ENCODE data around the gene ADGRA1. TPM values are rescaled to one million over a fixed set of nuclear protein-coding genes. Genes with fewer than 3 reads are reported as not detected.

The ADGRA1 gene
- total and polyA plus RNA-seq, 2 experiments from 2014 or later, result not detected

DNA sequence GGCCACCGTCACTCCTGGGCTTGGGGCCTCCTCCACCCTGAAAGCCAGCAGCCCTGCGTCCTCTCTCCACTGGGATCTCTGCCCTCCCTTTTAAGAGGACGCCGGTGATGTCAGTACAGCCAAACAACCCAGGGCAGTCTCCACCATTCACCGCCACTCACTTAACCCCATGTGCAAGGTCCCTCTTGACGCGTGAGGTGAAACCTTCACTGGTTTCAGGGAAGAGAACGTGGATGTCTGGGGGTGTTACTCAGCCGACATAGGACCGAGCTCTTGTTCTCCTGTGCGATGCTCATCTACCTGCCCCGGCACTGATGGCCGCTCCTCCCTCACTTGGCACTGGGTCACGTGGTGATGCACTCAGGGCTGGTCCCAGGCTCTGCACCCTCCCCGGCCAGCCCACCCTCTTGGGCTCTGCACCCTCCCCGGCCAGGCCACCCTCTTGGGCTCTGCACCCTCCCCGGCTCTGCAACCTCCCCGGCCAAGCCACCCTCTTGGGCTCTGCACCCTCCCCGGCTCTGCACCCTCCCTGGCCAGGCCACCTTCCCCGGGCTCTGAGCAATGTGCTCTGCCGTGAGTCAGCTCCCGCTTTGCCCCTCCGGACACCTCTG lies 36.1 kb downstream of the ADGRA1 start:
- no peak for DNase-seq
- in situ Hi-C loops (cut with MboI), result no loop called here

DNA sequence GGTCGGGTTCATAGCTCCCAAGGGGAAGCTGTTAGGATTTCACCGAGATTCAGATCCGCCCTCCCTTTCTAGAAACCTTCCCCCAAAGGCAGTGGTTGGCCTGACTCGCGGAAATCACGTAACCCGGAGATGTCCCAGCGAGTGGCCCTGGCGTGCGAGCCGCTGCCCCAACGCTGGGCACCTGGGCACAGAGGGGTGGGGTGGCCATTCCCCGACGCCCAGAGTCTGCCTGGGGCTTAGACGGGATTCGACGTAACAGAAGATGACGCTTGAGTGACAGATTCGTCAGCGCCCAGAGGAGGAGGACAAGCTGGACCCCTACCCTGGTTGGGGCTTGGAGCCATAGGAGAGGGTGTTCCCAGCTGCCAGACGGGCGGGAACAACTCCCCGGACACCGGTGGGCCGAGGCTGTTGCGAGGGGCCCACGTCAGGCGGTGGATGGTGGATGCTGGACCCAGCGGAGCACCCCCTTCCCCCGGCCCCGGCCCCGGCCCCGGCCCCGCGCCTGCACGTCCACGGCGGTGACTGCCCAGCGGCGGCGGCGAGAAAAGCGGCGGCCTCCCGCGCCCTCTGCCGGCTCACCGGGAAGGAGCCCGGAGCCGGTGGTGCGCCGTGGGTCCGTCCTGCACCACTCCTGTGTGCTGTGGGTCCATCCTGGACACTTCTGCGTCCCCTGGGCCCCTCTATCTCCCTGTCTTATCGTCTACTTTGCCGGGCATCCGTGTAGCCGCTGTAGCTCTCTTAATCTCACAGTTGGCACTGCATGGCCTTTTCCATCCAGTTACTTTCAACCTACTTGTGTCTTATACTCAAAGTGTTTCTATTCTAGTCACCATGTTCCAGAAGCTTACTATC lies 36.9 kb downstream of the ADGRA1 start:
- in situ Hi-C loops (cut with MboI), result no loop called here
- WGBS, 2 experiments (ENCODE audit: low coverage in 1 of 2, low lambda C conversion rate in 2 of 2, missing lambda C conversion rate in 2 of 2), result 76 to 79% methylated on average over 36 to 57 of the region's 58 CpGs
- no peaks in the 10 kb centered on the region for H3F3A ChIP-seq (ENCODE audit: insufficient read depth)
- H4K20me1 ChIP-seq (ENCODE audit: insufficient read depth), result no peaks in the 10 kb centered on the region
- H3K27me3 ChIP-seq (replicated peaks; ENCODE audit: insufficient read depth), result no peaks in the 10 kb centered on the region
- no peaks in the 10 kb centered on the region for H3K9me3 ChIP-seq (ENCODE audit: low read depth)
- no peaks in the 10 kb centered on the region for H3K9me2 ChIP-seq (ENCODE audit: insufficient read depth)
- no peak overlapping the region for H3K27ac ChIP-seq
- no peaks in the 10 kb centered on the region for H3K4me1 ChIP-seq (ENCODE audit: insufficient read depth)
- H2AFZ ChIP-seq, result no peak overlapping the region
- no peak for TF ChIP-seq EZH2 (IDR thresholded peaks at IDR 0.05; ENCODE audit: insufficient read depth, poor library complexity, severe bottlenecking)
- TF ChIP-seq EZH2phosphoT487 (IDR thresholded peaks at IDR 0.05; ENCODE audit: insufficient read depth, low read depth), result no peak
- no peak overlapping the region for H3K9ac ChIP-seq
- no peaks in the 10 kb centered on the region for H3K79me2 ChIP-seq (ENCODE audit: insufficient read depth)
- no peak overlapping the region for H3K4me3 ChIP-seq
- DNase-seq, result no peak
- H3K4me2 ChIP-seq (ENCODE audit: unreplicated experiment), result no peak overlapping the region
- H3K36me3 ChIP-seq (ENCODE audit: low read depth), result no peaks in the 10 kb centered on the region

More for the DNA sequence above, 36.1 kb downstream of the ADGRA1 start:
- no peaks in the 10 kb centered on the region for H4K20me1 ChIP-seq (ENCODE audit: insufficient read depth)
- TF ChIP-seq EZH2 (IDR thresholded peaks at IDR 0.05; ENCODE audit: insufficient read depth, poor library complexity, severe bottlenecking) (no peak), EZH2phosphoT487 (IDR thresholded peaks at IDR 0.05; ENCODE audit: insufficient read depth, low read depth) (no peak)
- no peak overlapping the region for H3K27ac ChIP-seq
- no peaks in the 10 kb centered on the region for H3F3A ChIP-seq (ENCODE audit: insufficient read depth)
- WGBS, 2 experiments (ENCODE audit: low coverage in 1 of 2, low lambda C conversion rate in 2 of 2, missing lambda C conversion rate in 2 of 2), result 58 to 60% methylated on average over 21 to 23 of the region's 23 CpGs
- no peak overlapping the region for H3K4me2 ChIP-seq (ENCODE audit: unreplicated experiment)
- H3K9ac ChIP-seq, result no peak overlapping the region
- H3K9me2 ChIP-seq (ENCODE audit: insufficient read depth), result no peaks in the 10 kb centered on the region
- H3K4me3 ChIP-seq, result no peak overlapping the region
- no peaks in the 10 kb centered on the region for H3K9me3 ChIP-seq (ENCODE audit: low read depth)
- no peaks in the 10 kb centered on the region for H3K4me1 ChIP-seq (ENCODE audit: insufficient read depth)
- no peaks in the 10 kb centered on the region for H3K79me2 ChIP-seq (ENCODE audit: insufficient read depth)
- no peaks in the 10 kb centered on the region for H3K36me3 ChIP-seq (ENCODE audit: low read depth)
- H3K27me3 ChIP-seq (replicated peaks; ENCODE audit: insufficient read depth), result no peaks in the 10 kb centered on the region
- H2AFZ ChIP-seq, result no peak overlapping the region

DNA sequence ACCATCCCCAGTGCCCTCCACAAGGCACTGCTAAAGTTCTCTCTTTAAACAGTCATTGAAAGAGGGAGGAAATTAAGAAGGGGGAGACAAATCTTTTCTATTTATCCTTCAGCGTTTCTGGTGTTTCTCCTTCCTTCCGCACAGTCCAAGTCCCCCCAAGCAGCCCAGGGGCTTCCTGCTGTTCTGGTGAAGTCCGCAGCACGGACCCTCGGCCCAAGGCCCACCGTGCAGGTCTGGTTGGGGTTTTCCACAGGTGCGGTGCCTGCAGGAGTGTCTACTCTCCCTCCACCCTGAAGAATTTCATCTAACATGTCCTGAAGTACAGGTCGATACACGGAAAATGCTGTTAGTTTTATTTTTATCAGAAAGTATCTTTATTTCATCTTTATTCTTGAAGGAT lies 38.2 kb downstream of the ADGRA1 start:
- Histone ChIP-seq H3K27me3 (replicated peaks; ENCODE audit: insufficient read depth) (no peaks in the 10 kb centered on the region), H3K9me3 (ENCODE audit: low read depth) (no peaks in the 10 kb centered on the region), H3K79me2 (ENCODE audit: insufficient read depth) (no peaks in the 10 kb centered on the region), H3K4me2 (ENCODE audit: unreplicated experiment) (no peak overlapping the region), H3K9me2 (ENCODE audit: insufficient read depth) (no peaks in the 10 kb centered on the region), H4K20me1 (ENCODE audit: insufficient read depth) (no peaks in the 10 kb centered on the region), H3K9ac (no peak overlapping the region), H3K36me3 (ENCODE audit: low read depth) (no peaks in the 10 kb centered on the region), H3K4me3 (no peak overlapping the region), H2AFZ (no peak overlapping the region), H3K27ac (no peak overlapping the region), H3K4me1 (ENCODE audit: insufficient read depth) (no peaks in the 10 kb centered on the region), H3F3A (ENCODE audit: insufficient read depth) (no peaks in the 10 kb centered on the region)
- in situ Hi-C loops (cut with MboI), result no loop called here
- WGBS, 2 experiments (ENCODE audit: low coverage in 1 of 2, low lambda C conversion rate in 2 of 2, missing lambda C conversion rate in 2 of 2), result 68 to 73% methylated on average over 9 of the region's 9 CpGs
- no peak for DNase-seq
- TF ChIP-seq EZH2 (IDR thresholded peaks at IDR 0.05; ENCODE audit: insufficient read depth, poor library complexity, severe bottlenecking), result no peak
- no peak for TF ChIP-seq EZH2phosphoT487 (IDR thresholded peaks at IDR 0.05; ENCODE audit: insufficient read depth, low read depth)

DNA sequence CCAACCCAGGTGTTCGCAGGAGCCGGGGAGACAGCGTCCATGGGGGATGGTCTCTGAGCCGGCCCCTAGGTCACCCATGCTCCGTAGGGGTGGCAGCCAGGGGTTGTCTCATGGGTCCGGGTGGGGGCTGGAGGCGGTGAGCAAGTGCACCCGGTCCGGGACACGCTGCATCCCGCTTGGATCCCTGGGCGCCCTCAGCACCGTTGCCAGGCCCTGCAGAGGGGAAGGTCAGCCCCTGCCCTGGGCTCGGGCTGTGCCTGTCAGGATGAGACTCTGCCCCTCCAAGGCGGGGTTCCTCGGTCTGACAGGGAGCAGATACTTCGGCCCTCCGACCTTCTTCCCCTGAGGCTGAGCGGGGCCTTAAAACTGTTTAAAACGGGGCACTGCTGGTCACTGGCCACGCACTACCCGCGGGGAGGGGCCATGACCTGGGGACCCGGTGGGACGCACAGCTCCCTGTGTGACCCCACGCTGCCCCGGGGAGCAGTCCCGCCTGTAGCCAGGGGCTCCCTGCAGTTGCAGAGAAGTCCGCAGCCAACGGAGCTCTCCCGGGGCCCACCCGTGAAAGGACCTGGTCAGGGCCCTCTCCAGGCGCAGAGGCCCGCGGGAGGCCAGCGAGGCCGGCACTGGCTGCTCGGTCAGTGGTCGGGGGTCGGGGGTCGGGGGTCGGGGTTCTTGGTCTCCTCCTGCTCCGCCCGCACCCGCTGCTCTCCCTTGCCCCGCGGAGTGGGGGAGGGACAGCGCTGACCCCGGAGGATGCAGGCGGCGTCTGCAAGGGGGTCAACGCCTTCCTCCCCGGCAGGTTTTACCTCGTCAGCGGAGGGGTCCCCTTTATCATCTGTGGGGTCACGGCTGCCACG lies 38.9 kb downstream of the ADGRA1 start:
- Histone ChIP-seq H3K4me3 (no peak overlapping the region), H4K20me1 (ENCODE audit: insufficient read depth) (no peaks in the 10 kb centered on the region), H3K4me2 (ENCODE audit: unreplicated experiment) (no peak overlapping the region), H3K4me1 (ENCODE audit: insufficient read depth) (no peaks in the 10 kb centered on the region), H3K9me3 (ENCODE audit: low read depth) (no peaks in the 10 kb centered on the region), H3K36me3 (ENCODE audit: low read depth) (no peaks in the 10 kb centered on the region), H3K79me2 (ENCODE audit: insufficient read depth) (no peaks in the 10 kb centered on the region), H3K27me3 (replicated peaks; ENCODE audit: insufficient read depth) (no peaks in the 10 kb centered on the region), H3K9ac (no peak overlapping the region), H3K9me2 (ENCODE audit: insufficient read depth) (no peaks in the 10 kb centered on the region), H3F3A (ENCODE audit: insufficient read depth) (no peaks in the 10 kb centered on the region), H3K27ac (no peak overlapping the region), H2AFZ (no peak overlapping the region)
- 82 to 87% methylated on average over 34 to 55 of the region's 57 CpGs for WGBS, 2 experiments (ENCODE audit: low coverage in 1 of 2, low lambda C conversion rate in 2 of 2, missing lambda C conversion rate in 2 of 2)
- TF ChIP-seq EZH2 (IDR thresholded peaks at IDR 0.05; ENCODE audit: insufficient read depth, poor library complexity, severe bottlenecking), result no peak
- TF ChIP-seq EZH2phosphoT487 (IDR thresholded peaks at IDR 0.05; ENCODE audit: insufficient read depth, low read depth), result no peak
- in situ Hi-C loops (cut with MboI), result no loop called here
- DNase-seq, result no peak
